Psoas muscle (tissue), 8 donors: Measurements from ENCODE around the gene RGS9BP. TPM values are rescaled to one million over a fixed set of nuclear protein-coding genes. Genes with fewer than 3 reads are reported as not detected.

ENCODE experiments used
- ATAC-seq, 4 donors: fragments of 200-7000 bp; cut with Tn5 transposase; one replicate each; pipeline ENCODE4 v1.9.1; 2020; ENCODE audit warnings: moderate library complexity in 3 of 4, mild to moderate bottlenecking in 2 of 4
- DNase-seq, 2 donors: peaks; one replicate each; pipeline ENCODE4 v3.0.0-alpha.2; 2020
- H3K27ac ChIP-seq: fragments of 200-600 bp; one replicate; pipeline ENCODE4 v1.8.0; 2022
- H3K27me3 ChIP-seq, 3 donors: fragments of 200-600 bp in 1 of 3; one replicate each; pipeline versions ENCODE4 v1.6.1 to v1.8.0; 2013 to 2022; ENCODE audit warnings: low read length in 2 of 3, mild to moderate bottlenecking in 2 of 3, moderate library complexity in 1 of 3; ENCODE audit not compliant: insufficient read depth in 3 of 3
- H3K36me3 ChIP-seq, 2 donors: fragments of 200-600 bp in 1 of 2; one replicate each; pipeline versions ENCODE4 v1.6.1 to v1.8.0; 2013 to 2022; ENCODE audit warnings: low read depth in 1 of 2, mild to moderate bottlenecking in 1 of 2, moderate library complexity in 1 of 2; ENCODE audit not compliant: insufficient read depth in 1 of 2
- H3K4me1 ChIP-seq: fragments of 200-600 bp; one replicate; pipeline ENCODE4 v1.8.0; 2022
- H3K4me3 ChIP-seq: fragments of 200-600 bp; one replicate; pipeline ENCODE4 v1.8.0; 2022; ENCODE audit warnings: mild to moderate bottlenecking
- H3K9me3 ChIP-seq: fragments of 200-600 bp; one replicate; pipeline ENCODE4 v1.8.0; 2022
- CTCF ChIP-seq: fragments of 200-600 bp; IDR thresholded peaks from one replicate; pipeline ENCODE4 v1.8.0; 2022; ENCODE audit warnings: antibody characterized with exemption
- WGBS, 3 donors: extraction: QIAGEN DNeasy Blood & Tissue Kit; methylation state at CpG; one replicate each; pipeline versions ENCODE4 v1.1.6 to v1.1.7; 2013; 5-methylcytosine and 5-hydroxymethylcytosine counted together
- intact Hi-C, 2 donors: fragments of 100-400 bp; cut with DNase I; formaldehyde crosslinking; loops; one replicate each; pipeline versions ENCODE4 v1.11.0 to v1.14.2; 2022
- long read RNA-seq, 2 donors: library from polyadenylated mRNA; unstranded; transcript quantifications; one replicate each; pipeline ENCODE4 v2.0.0, GENCODE V29; 2021
- polyA plus RNA-seq, 3 donors: library from polyadenylated mRNA; stranded (reverse); fragments of 200-250 nt; gene quantifications; one replicate each; pipeline ENCODE4 v1.2.3, GENCODE V29; 2013
- total RNA-seq, 4 donors: library from RNA; stranded (reverse); fragmentation: NEBNext Ultra II Directional in 2 of 4; extraction: Animal tissue kit (Norgen Biotek cat#: 25700) in 2 of 4; gene quantifications; one replicate each; pipeline versions ENCODE4 v1.2.1 to v1.2.4, GENCODE V29; 2021 to 2023
- donor health status: healthy with polysubstance abuse.
- donor health status: DM: no; HTN: no; CAD: no; lungs with moderate emphysema.
- donor health status: Bipolar disorder and iron deficiency.
- donor health status: healthy.
- donor health status: DM: yes; HTN: yes; CAD: no.
- donor health status: DM: no; HTN: no; CAD: no.
- donor health status: DM: no; HTN: no; CAD: no.
- donor health status: DM: yes; HTN: yes; CAD: no.

RGS9BP gene, protein sequence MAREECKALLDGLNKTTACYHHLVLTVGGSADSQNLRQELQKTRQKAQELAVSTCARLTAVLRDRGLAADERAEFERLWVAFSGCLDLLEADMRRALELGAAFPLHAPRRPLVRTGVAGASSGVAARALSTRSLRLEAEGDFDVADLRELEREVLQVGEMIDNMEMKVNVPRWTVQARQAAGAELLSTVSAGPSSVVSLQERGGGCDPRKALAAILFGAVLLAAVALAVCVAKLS
- total RNA-seq = 1 to 10 TPM in 3 of 4 donors, under 1 TPM in 1; 0.98 to 3.9 (median 2.8) TPM
- polyA plus RNA-seq = 1 to 10 TPM in 2 of 3 donors, under 1 TPM in 1; 0.10 to 8.2 (median 3.8) TPM
- long read RNA-seq, donor 1, partial matches to known transcripts = 0 of 2 reads
- long read RNA-seq, donor 1, other reads (novel, unspliced or antisense) = 0 of 2 reads
- long read RNA-seq, donor 2, transcript RGS9BP-201 (1 exons, 2,894 nt) = major isoform, 26 of 26 reads
- long read RNA-seq, donor 2, partial matches to known transcripts = 0 of 26 reads
- long read RNA-seq, donor 2, other reads (novel, unspliced or antisense) = 0 of 26 reads

GRCh38 chr19:32675720-32676185, at the start of gene RGS9BP:
TSS of gene RGS9BP (plus strand) at chr19:32675848. CDS start at chr19:32676264, 416 bp downstream.
- peak; percentile 81 to 86 (median 84) for ATAC-seq
- intact Hi-C loops = loop anchor here in 1 of 2 donors (10.0 kb wide), 2 partner anchors 91 to 271 kb away; partner anchors contain the start of genes DPY19L3 and PDCD5

GRCh38 chr19:32626969-32627368, 48.7 kb upstream of the RGS9BP start:
- H3K4me1 ChIP-seq = no peaks in the 10 kb centered on the region
- no peak for ATAC-seq
- no peak overlapping the region for H3K4me3 ChIP-seq
- no peak for DNase-seq
- no peaks in the 10 kb centered on the region for H3K27me3 ChIP-seq
- H3K27ac ChIP-seq = no peak overlapping the region
- peaks cover 0 to 100% of the 10 kb centered on the region in 2 donors for H3K36me3 ChIP-seq
- no peaks in the 10 kb centered on the region for H3K9me3 ChIP-seq
- intact Hi-C loops = no loop called here
- 94 to 98% (median 97%) methylated on average over 4 of the region's 4 CpGs for WGBS, 3 donors
- no peak for TF ChIP-seq CTCF

More at GRCh38 chr19:32675720-32676185, at the start of gene RGS9BP:
- Histone ChIP-seq H3K9me3 (no peaks in the 10 kb centered on the region), H3K27me3 (peaks cover 0 to 3% (median 0%) of the 10 kb centered on the region in 3 donors), H3K4me1 (peaks cover 27% of the 10 kb centered on the region), H3K36me3 (no peaks in the 10 kb centered on the region), H3K27ac (peak within 1 kb of the TSS; percentile 96), H3K4me3 (peak within 1 kb of the TSS; percentile 99)
- whole genome bisulfite sequencing, 3 donors = 2% methylated on average over 47 to 53 of the region's 53 CpGs
- TF ChIP-seq CTCF = no peak
- peak; percentile 89 to 95 for DNase-seq

GRCh38 chr19:32627714-32628270, 47.9 kb upstream of the RGS9BP start:
- no peak overlapping the region for H3K4me3 ChIP-seq
- H3K27ac ChIP-seq = no peak overlapping the region
- intact Hi-C loops = no loop called here
- no peak for TF ChIP-seq CTCF
- DNase-seq (no peak), ATAC-seq (peak in 1 of 4 donors; percentile 29)
- no peaks in the 10 kb centered on the region for H3K9me3 ChIP-seq
- H3K27me3 ChIP-seq = no peaks in the 10 kb centered on the region
- WGBS, 3 donors = 78 to 83% (median 83%) methylated on average over 15 of the region's 15 CpGs
- H3K4me1 ChIP-seq = no peaks in the 10 kb centered on the region
- peaks cover 0 to 98% of the 10 kb centered on the region in 2 donors for H3K36me3 ChIP-seq

GRCh38 chr19:32630338-32630737, 45.3 kb upstream of the RGS9BP start:
- Histone ChIP-seq H3K4me3 (no peak overlapping the region), H3K27ac (no peak overlapping the region), H3K36me3 (peaks cover 0 to 92% of the 10 kb centered on the region in 2 donors), H3K27me3 (no peaks in the 10 kb centered on the region), H3K4me1 (no peaks in the 10 kb centered on the region), H3K9me3 (no peaks in the 10 kb centered on the region)
- DNase-seq (no peak), ATAC-seq (no peak)
- intact Hi-C loops = no loop called here
- no peak for TF ChIP-seq CTCF
- 83 to 86% (median 85%) methylated on average over 13 to 14 of the region's 14 CpGs for WGBS, 3 donors
